ENCODE results near the gene FHIT. TPM values are rescaled to one million over a fixed set of nuclear protein-coding genes. Genes with fewer than 3 reads are reported as not detected.
"Not testable (repeated sequence)": the region's sequence is repeated elsewhere in the genome, so short reads cannot be mapped to it uniquely, and the experiment has no call there.

FHIT gene
- total RNA-seq, 1 experiment from 2014 or later = 0.87 TPM

GRCh38 chr3:59839283-59839682 is 1412.0 kb downstream of the FHIT start:
- DNase-seq (ENCODE audit: low spot score) = no peak

GRCh38 chr3:59836531-59836930 is 1414.7 kb downstream of the FHIT start:
- DNase-seq (ENCODE audit: low spot score) = no peak

GRCh38 chr3:59832702-59833101 is 1418.5 kb downstream of the FHIT start:
- DNase-seq (ENCODE audit: low spot score) = no peak

- no peak for DNase-seq (ENCODE audit: low spot score)
These were observed 1419.0 kb downstream of the FHIT start for GRCh38 chr3:59832241-59832640.

GRCh38 chr3:59831394-59831793 is 1419.9 kb downstream of the FHIT start:
- no peak for DNase-seq (ENCODE audit: low spot score)

GRCh38 chr3:59829527-59829926 is 1421.7 kb downstream of the FHIT start:
- DNase-seq (ENCODE audit: low spot score) = no peak

- no peak for DNase-seq (ENCODE audit: low spot score)
These were observed 1426.4 kb downstream of the FHIT start for GRCh38 chr3:59824876-59825275.

- no peak for DNase-seq (ENCODE audit: low spot score)
These were observed 1430.0 kb downstream of the FHIT start for GRCh38 chr3:59821274-59821673.

GRCh38 chr3:59820352-59820934 is 1430.8 kb downstream of the FHIT start:
- DNase-seq (ENCODE audit: low spot score) = no peak

- no peak for DNase-seq (ENCODE audit: low spot score)
These were observed 1432.3 kb downstream of the FHIT start for GRCh38 chr3:59818919-59819300.

- DNase-seq (ENCODE audit: low spot score) = peak; percentile 90
These were observed 1433.0 kb downstream of the FHIT start for GRCh38 chr3:59818033-59818918.

- DNase-seq (ENCODE audit: low spot score) = no peak
These were observed 1433.7 kb downstream of the FHIT start for GRCh38 chr3:59817511-59817910.

- DNase-seq (ENCODE audit: low spot score) = no peak
These were observed 1434.9 kb downstream of the FHIT start for GRCh38 chr3:59816312-59816711.

GRCh38 chr3:59813148-59813538 is 1438.1 kb downstream of the FHIT start:
- no peak for DNase-seq (ENCODE audit: low spot score)

- DNase-seq (ENCODE audit: low spot score) = no peak
These were observed 1438.8 kb downstream of the FHIT start for GRCh38 chr3:59812237-59813147.

- DNase-seq (ENCODE audit: low spot score) = no peak
These were observed 1440.1 kb downstream of the FHIT start for GRCh38 chr3:59811160-59811559.

GRCh38 chr3:59810606-59811005 is 1440.6 kb downstream of the FHIT start:
- DNase-seq (ENCODE audit: low spot score) = no peak

GRCh38 chr3:59809710-59810444 is 1441.4 kb downstream of the FHIT start:
- DNase-seq (ENCODE audit: low spot score) = peak; percentile 44

- peak; percentile 25 for DNase-seq (ENCODE audit: low spot score)
These were observed 1442.2 kb downstream of the FHIT start for GRCh38 chr3:59809016-59809415.

- DNase-seq (ENCODE audit: low spot score) = no peak
These were observed 1442.8 kb downstream of the FHIT start for GRCh38 chr3:59808446-59808845.

GRCh38 chr3:59803268-59803667 is 1448.0 kb downstream of the FHIT start:
- DNase-seq (ENCODE audit: low spot score) = no peak

GRCh38 chr3:59802453-59802852 is 1448.8 kb downstream of the FHIT start:
- not testable (repeated sequence) for DNase-seq (ENCODE audit: low spot score)
